ENCODE data around the gene ZDHHC8.

Gene ZDHHC8

DNA sequence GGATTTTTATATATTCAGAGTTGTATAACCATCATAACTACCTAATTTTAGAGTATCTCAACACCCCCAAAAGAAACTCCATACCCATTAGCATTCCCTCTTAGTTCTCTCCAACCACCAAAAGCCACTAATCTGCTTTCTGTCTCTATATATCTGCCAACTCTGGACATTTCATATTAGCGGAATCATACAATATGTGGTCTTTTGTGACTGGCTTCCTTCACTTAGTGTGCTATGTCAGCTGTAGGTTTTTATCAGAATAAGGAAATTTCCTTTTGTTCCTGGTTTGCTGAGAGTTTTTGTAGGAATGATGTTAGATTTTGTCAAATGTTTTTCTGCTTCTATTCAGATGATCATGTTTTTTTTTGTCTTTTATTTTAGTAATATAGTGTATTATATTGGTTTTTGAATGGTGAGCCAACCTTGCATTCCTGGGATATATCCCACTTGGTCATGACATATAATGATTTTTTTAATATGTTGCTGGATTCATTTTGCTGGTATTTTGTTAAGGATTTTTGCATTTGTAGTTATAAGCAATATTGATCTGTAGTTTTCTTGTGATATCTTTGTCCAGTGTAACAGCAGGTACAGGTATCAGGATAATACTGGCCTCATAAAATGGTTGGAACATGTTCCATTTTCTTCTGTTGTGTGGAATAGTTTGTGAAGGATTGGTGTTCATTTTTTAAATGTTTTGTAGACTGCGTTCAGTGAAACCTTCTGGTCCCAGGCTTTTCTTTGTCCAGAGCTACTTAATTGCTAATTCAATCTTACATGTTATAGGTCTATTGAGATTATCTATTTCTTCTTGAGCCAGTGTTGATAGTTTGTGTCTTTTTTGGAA lies 34.8 kb upstream of the ZDHHC8 start:
- no peak for TF ChIP-seq CTCF (IDR thresholded peaks at IDR 0.05; ENCODE audit: control extremely low read depth, extremely low read depth, low read depth, missing control alignments)
- ChIA-PET POLR2A (no interaction called here), CTCF (no interaction called here)
- DNase-seq (ENCODE audit: extremely low spot score): no peak

- CTCF ChIA-PET: no interaction called here
- no peak for TF ChIP-seq CTCF (IDR thresholded peaks at IDR 0.05; ENCODE audit: control extremely low read depth, extremely low read depth, low read depth, missing control alignments)
- no peak for DNase-seq (ENCODE audit: extremely low spot score)
- POLR2A ChIA-PET: no interaction called here
These were observed 32.4 kb upstream of the ZDHHC8 start for GRCh38 chr22:20099099-20099711.

- ChIA-PET CTCF (interaction anchor here (0.9 to 1.1 kb wide), 2 partner anchors 11 to 28 kb away, joined by 3 read pairs; no protein-coding TSS in a partner anchor), POLR2A (no interaction called here)
- no peak for TF ChIP-seq CTCF (IDR thresholded peaks at IDR 0.05; ENCODE audit: control extremely low read depth, extremely low read depth, low read depth, missing control alignments)
- no peak for DNase-seq (ENCODE audit: extremely low spot score)
These were observed 30.0 kb upstream of the ZDHHC8 start for GRCh38 chr22:20101638-20102037.

- ChIA-PET CTCF (no interaction called here), POLR2A (no interaction called here)
- no peak for TF ChIP-seq CTCF (IDR thresholded peaks at IDR 0.05; ENCODE audit: control extremely low read depth, extremely low read depth, low read depth, missing control alignments)
- DNase-seq (ENCODE audit: extremely low spot score): no peak
These were observed 29.3 kb upstream of the ZDHHC8 start for GRCh38 chr22:20102203-20102780.

- no peak for TF ChIP-seq CTCF (IDR thresholded peaks at IDR 0.05; ENCODE audit: control extremely low read depth, extremely low read depth, low read depth, missing control alignments)
- DNase-seq (ENCODE audit: extremely low spot score): no peak
- ChIA-PET CTCF (no interaction called here), POLR2A (interaction anchor here (1.1 kb wide), 1 partner anchor 12 kb away, joined by 3 read pairs; the partner anchor contains the start of gene TRMT2A)
These were observed 26.0 kb upstream of the ZDHHC8 start for GRCh38 chr22:20105456-20106204.

- ChIA-PET CTCF (no interaction called here), POLR2A (no interaction called here)
- no peak for DNase-seq (ENCODE audit: extremely low spot score)
- TF ChIP-seq CTCF (IDR thresholded peaks at IDR 0.05; ENCODE audit: control extremely low read depth, extremely low read depth, low read depth, missing control alignments): no peak
These were observed 25.3 kb upstream of the ZDHHC8 start for GRCh38 chr22:20106205-20106848.
